WTC11 (cell line): Measurements from ENCODE around the gene SLIT3. TPM values are rescaled to one million over a fixed set of nuclear protein-coding genes. Genes with fewer than 3 reads are reported as not detected.

ENCODE experiments used
- ATAC-seq: fragments of 200-7000 bp; cut with Tn5 transposase; 2 replicates; pipeline ENCODE4 v1.10.0; 2021; ENCODE audit warnings: mild to moderate bottlenecking, moderate library complexity
- CTCF ChIA-PET: fragments of 300-600 bp; sonication (Branson Sonifier 250); formaldehyde crosslinking; loops from one replicate; lab custom pipeline; 2021; ENCODE audit warnings: antibody characterized with exemption; lab: Charles Lee
- POLR2A ChIA-PET: fragments of 350-600 bp; sonication (Branson Sonifier 250); formaldehyde crosslinking; loops from one replicate; lab custom pipeline; 2021; ENCODE audit warnings: antibody characterized with exemption; lab: Charles Lee
- DNase-seq: peaks from one replicate; pipeline ENCODE4 v3.0.0; 2021; ENCODE audit warnings: low spot score
- H3K27ac Mint-ChIP-seq: 2 replicates; pipeline ENCODE4 v1.8.0; 2021; ENCODE audit warnings: mixed read lengths
- H3K27me3 Mint-ChIP-seq: 2 replicates; pipeline ENCODE4 v1.8.0; 2021; ENCODE audit warnings: low read depth, mild to moderate bottlenecking, moderate library complexity, mixed read lengths
- H3K36me3 Mint-ChIP-seq: 2 replicates; pipeline ENCODE4 v1.8.0; 2021; ENCODE audit warnings: mixed read lengths
- H3K4me1 Mint-ChIP-seq: 2 replicates; pipeline ENCODE4 v1.8.0; 2022; ENCODE audit warnings: mixed read lengths
- H3K4me3 Mint-ChIP-seq: 2 replicates; pipeline ENCODE4 v1.8.0; 2021; ENCODE audit warnings: mild to moderate bottlenecking, moderate library complexity, mixed read lengths
- H3K9me3 Mint-ChIP-seq: 2 replicates; pipeline ENCODE4 v1.8.0; 2021; ENCODE audit warnings: mixed read lengths
- CREM ChIP-seq: sonication (generic); formaldehyde crosslinking; IDR thresholded peaks from 2 replicates; pipeline ENCODE4 v1.8.1; 2022; ENCODE audit warnings: mild to moderate bottlenecking, missing genetic modification reagents, moderate library complexity
- ETV6 ChIP-seq: sonication (generic); formaldehyde crosslinking; IDR thresholded peaks from 2 replicates; pipeline ENCODE4 v1.8.1; 2022; ENCODE audit warnings: mild to moderate bottlenecking, missing genetic modification reagents
- FOXP4 ChIP-seq: sonication (generic); formaldehyde crosslinking; IDR thresholded peaks from 2 replicates; pipeline ENCODE4 v1.8.0; 2022; ENCODE audit warnings: mild to moderate bottlenecking, missing genetic modification reagents
- JAZF1 ChIP-seq: fragments of 250-450 bp; sonication (Bioruptor Pico); IDR thresholded peaks from 2 replicates; pipeline ENCODE4 v1.9.0; 2021; ENCODE audit warnings: moderate library complexity, mild to moderate bottlenecking, inconsistent platforms
- JUN ChIP-seq: sonication (generic); formaldehyde crosslinking; IDR thresholded peaks from 2 replicates; pipeline ENCODE4 v1.8.0; 2023; ENCODE audit warnings: mild to moderate bottlenecking, missing genetic modification reagents
- NFYB ChIP-seq: sonication (generic); formaldehyde crosslinking; conservative IDR thresholded peaks from 2 replicates; pipeline ENCODE4 v1.8.0; 2022; ENCODE audit warnings: low read depth, missing genetic modification reagents
- NR2C2 ChIP-seq: sonication (generic); formaldehyde crosslinking; IDR thresholded peaks from 2 replicates; pipeline ENCODE4 v1.8.0; 2022; ENCODE audit warnings: mild to moderate bottlenecking, missing genetic modification reagents
- PRDM15 ChIP-seq: sonication (generic); formaldehyde crosslinking; IDR thresholded peaks from 2 replicates; pipeline ENCODE4 v1.8.0; 2022; ENCODE audit warnings: missing genetic modification reagents
- PREB ChIP-seq: sonication (generic); formaldehyde crosslinking; IDR thresholded peaks from 2 replicates; pipeline ENCODE4 v1.8.1; 2022; ENCODE audit warnings: mild to moderate bottlenecking, missing genetic modification reagents, moderate library complexity, borderline replicate concordance
- RELA ChIP-seq: sonication (generic); formaldehyde crosslinking; IDR thresholded peaks from 2 replicates; pipeline ENCODE4 v1.8.1; 2022; ENCODE audit warnings: missing genetic modification reagents, mild to moderate bottlenecking, borderline replicate concordance
- SP1 ChIP-seq: sonication (generic); formaldehyde crosslinking; conservative IDR thresholded peaks from 2 replicates; pipeline ENCODE4 v1.8.1; 2022; ENCODE audit warnings: missing genetic modification reagents
- STAT6 ChIP-seq: sonication (generic); formaldehyde crosslinking; conservative IDR thresholded peaks from 2 replicates; pipeline ENCODE4 v1.8.1; 2023; ENCODE audit warnings: mild to moderate bottlenecking, low read depth, missing genetic modification reagents, moderate library complexity
- TEAD4 ChIP-seq: sonication (generic); formaldehyde crosslinking; IDR thresholded peaks from 2 replicates; pipeline ENCODE4 v1.8.0; 2022; ENCODE audit warnings: mild to moderate bottlenecking, missing genetic modification reagents
- ZNF416 ChIP-seq: fragments of 250-450 bp; sonication (Bioruptor Pico); IDR thresholded peaks from 2 replicates; pipeline ENCODE4 v1.9.0; 2021; ENCODE audit warnings: mild to moderate bottlenecking, inconsistent platforms
- ZNF532 ChIP-seq: fragments of 250-450 bp; sonication (Bioruptor Pico); IDR thresholded peaks from 2 replicates; pipeline ENCODE4 v1.9.0; 2021; ENCODE audit warnings: mild to moderate bottlenecking, borderline replicate concordance
- total RNA-seq: library from RNA; stranded (reverse); gene quantifications from 3 replicates; pipeline ENCODE4 v1.2.3, GENCODE V29; 2021

SLIT3 gene
- total RNA-seq, 1 experiment from 2014 or later: 1.9 TPM

GRCh38 chr5:168836603-168837231 is 464.2 kb downstream of the SLIT3 start:
- peaks cover 14% of the 10 kb centered on the region for H3K4me1 Mint-ChIP-seq
- no peak overlapping the region for H3K4me3 Mint-ChIP-seq
- CTCF ChIA-PET: no interaction called here
- no peak for TF ChIP-seq PREB (CRISPR knock-in tag)
- TF ChIP-seq STAT6: no peak
- TF ChIP-seq, all 79 proteins: peak for 0
- no peak overlapping the region for H3K27ac Mint-ChIP-seq
- H3K36me3 Mint-ChIP-seq: no peaks in the 10 kb centered on the region
- no peak for DNase-seq
- peaks cover 92% of the 10 kb centered on the region for H3K27me3 Mint-ChIP-seq
- no peaks in the 10 kb centered on the region for H3K9me3 Mint-ChIP-seq
- POLR2A ChIA-PET: no interaction called here
- no peak for ATAC-seq

GRCh38 chr5:168833936-168834335 is 467.0 kb downstream of the SLIT3 start:
- POLR2A ChIA-PET: no interaction called here
- peak; percentile 56 for DNase-seq
- no peaks in the 10 kb centered on the region for H3K9me3 Mint-ChIP-seq
- peak; percentile 98 for ATAC-seq
- CTCF ChIA-PET: interaction anchor here (0.6 kb wide), 1 partner anchor 438 kb away, joined by 5 read pairs; no protein-coding TSS in a partner anchor
- H3K4me1 Mint-ChIP-seq: peaks cover 17% of the 10 kb centered on the region
- TF ChIP-seq TEAD4 (CRISPR knock-in tag): no peak
- TF ChIP-seq PRDM15 (CRISPR knock-in tag): no peak
- peak; percentile 25; the same call in 1 of the 2 replicates for TF ChIP-seq FOXP4
- TF ChIP-seq SP1: 0 out of 2 replicates have a peak, but pooled peaks have one; percentile 24
- 0 out of 2 replicates have a peak, but pooled peaks have one; percentile 36 for TF ChIP-seq ETV6 (CRISPR knock-in tag)
- no peak for TF ChIP-seq RELA
- TF ChIP-seq JUN (CRISPR knock-in tag): no peak
- TF ChIP-seq CREM (CRISPR knock-in tag): 0 out of 2 replicates have a peak, but pooled peaks have one; percentile 19
- H3K27me3 Mint-ChIP-seq: peaks cover 98% of the 10 kb centered on the region
- 0 out of 2 replicates have a peak overlapping the region, but pooled peaks have one; percentile 10 for H3K4me3 Mint-ChIP-seq
- no peak overlapping the region; the same call in 1 of the 2 replicates for H3K27ac Mint-ChIP-seq
- H3K36me3 Mint-ChIP-seq: no peaks in the 10 kb centered on the region

- peaks cover 98% of the 10 kb centered on the region for H3K27me3 Mint-ChIP-seq
- H3K4me3 Mint-ChIP-seq: no peak overlapping the region
- no peak for TF ChIP-seq NR2C2
- no peak for TF ChIP-seq ZNF416 (CRISPR knock-in tag)
- TF ChIP-seq ZNF532 (CRISPR knock-in tag): no peak
- no peak for TF ChIP-seq NFYB (CRISPR knock-in tag)
- no peak for TF ChIP-seq JAZF1
- TF ChIP-seq, all 79 proteins: peak for 0
- Mint-ChIP-seq H3K36me3 (no peaks in the 10 kb centered on the region), H3K9me3 (no peaks in the 10 kb centered on the region), H3K4me1 (peaks cover 18% of the 10 kb centered on the region), H3K27ac (no peak overlapping the region)
- ChIA-PET POLR2A (no interaction called here), CTCF (no interaction called here)
- no peak for ATAC-seq
- DNase-seq: no peak
Observed at GRCh38 chr5:168833383-168833782, 467.6 kb downstream of the SLIT3 start.
